Suprapubic skin (tissue), 3 donors: ENCODE data around the gene VSIG1.

Source experiments
- CTCF ChIP-seq, 2 donors: fragments of 200-600 bp in 1 of 2; fragments of 450-650 bp in 1 of 2; sonication (generic) in 1 of 2; IDR thresholded peaks; one replicate each; pipeline ENCODE4 v1.5.1; 2016 to 2019; ENCODE audit warnings: antibody characterized with exemption in 2 of 2, mild to moderate bottlenecking in 1 of 2, moderate library complexity in 1 of 2
- POLR2A ChIP-seq, 2 donors: fragments of 450-650 bp; IDR thresholded peaks; one replicate each; pipeline ENCODE4 v1.6.1; 2017; ENCODE audit warnings: antibody characterized with exemption in 2 of 2, mild to moderate bottlenecking in 2 of 2, moderate library complexity in 2 of 2

DNA sequence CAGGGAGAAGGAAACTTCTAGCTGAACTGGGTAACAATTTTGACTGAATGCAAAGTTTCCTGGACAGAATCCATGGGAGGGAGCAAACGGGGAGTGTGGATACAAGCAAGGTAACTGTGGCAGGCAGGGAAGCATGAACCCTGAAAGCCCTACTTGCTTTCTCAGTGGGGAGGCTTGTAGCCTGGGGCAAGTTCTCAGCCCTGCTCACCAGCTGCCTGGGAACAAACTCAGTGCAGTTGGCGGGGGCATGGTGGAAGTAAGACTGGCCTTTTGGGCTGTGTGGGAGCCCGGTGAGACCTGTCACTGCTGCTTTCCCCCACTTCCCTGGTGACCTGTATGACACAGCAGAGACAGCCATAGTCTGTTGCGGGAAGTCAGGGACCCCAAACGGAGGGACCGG is 48.7 kb upstream of the VSIG1 start:
- TF ChIP-seq CTCF (IDR thresholded peaks at IDR 0.05) (no peak), POLR2A (IDR thresholded peaks at IDR 0.05) (no peak)
